ENCODE data around the gene CPM.

The CPM gene

DNA sequence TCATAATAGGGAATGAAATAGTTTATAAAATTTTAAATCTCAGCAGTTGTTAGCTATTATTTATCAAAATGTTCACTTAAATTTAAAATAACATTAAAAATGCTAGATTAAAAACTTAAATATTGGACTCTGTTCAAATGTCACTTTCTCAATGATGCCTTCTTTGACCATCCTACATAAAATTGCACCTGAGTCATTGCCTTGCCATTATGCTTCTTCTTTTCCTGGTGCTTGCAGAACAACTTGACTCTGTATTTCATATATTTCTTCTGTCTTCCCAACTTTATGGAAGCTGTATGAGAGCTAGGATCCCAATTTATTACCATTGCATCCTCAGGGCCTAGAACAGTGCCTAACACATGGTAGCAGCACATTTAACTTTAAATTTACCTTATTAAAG lies 37.3 kb upstream of the CPM start:
- TF ChIP-seq, protein P1, sequence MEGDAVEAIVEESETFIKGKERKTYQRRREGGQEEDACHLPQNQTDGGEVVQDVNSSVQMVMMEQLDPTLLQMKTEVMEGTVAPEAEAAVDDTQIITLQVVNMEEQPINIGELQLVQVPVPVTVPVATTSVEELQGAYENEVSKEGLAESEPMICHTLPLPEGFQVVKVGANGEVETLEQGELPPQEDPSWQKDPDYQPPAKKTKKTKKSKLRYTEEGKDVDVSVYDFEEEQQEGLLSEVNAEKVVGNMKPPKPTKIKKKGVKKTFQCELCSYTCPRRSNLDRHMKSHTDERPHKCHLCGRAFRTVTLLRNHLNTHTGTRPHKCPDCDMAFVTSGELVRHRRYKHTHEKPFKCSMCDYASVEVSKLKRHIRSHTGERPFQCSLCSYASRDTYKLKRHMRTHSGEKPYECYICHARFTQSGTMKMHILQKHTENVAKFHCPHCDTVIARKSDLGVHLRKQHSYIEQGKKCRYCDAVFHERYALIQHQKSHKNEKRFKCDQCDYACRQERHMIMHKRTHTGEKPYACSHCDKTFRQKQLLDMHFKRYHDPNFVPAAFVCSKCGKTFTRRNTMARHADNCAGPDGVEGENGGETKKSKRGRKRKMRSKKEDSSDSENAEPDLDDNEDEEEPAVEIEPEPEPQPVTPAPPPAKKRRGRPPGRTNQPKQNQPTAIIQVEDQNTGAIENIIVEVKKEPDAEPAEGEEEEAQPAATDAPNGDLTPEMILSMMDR (IDR thresholded peaks at IDR 0.05; ENCODE audit: insufficient read depth, low read length, missing control alignments), result no peak
- ChIA-PET CTCF (interaction anchor here (0.6 kb wide), 1 partner anchor 46 kb away, joined by 3 read pairs; no protein-coding TSS in a partner anchor), POLR2A (no interaction called here)
- no peak overlapping the region for H3K4me3 ChIP-seq (ENCODE audit: low read depth, low read length)
- DNase-seq (ENCODE audit: low read depth, low spot score), result no peak

DNA sequence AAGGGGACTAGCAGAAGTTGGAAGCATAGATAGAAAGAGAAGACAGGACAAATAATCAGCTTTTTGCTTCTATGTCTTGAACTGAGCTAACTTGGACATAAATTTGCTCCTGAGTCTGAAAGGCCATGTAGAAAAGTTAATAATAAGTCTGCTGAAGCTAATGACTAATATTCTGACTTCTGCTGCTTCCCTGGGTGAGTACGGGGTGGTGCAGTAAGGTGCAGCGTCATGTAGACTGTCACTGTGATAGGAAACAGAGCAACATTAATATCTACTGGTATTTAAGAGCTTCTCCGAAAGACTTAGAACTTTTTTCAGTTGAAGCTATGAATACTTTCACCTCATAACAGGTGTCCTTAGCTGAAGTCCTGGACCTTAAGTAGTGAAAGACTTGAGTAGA lies 34.1 kb upstream of the CPM start:
- no peak overlapping the region for H3K4me3 ChIP-seq (ENCODE audit: low read depth, low read length)
- ChIA-PET CTCF (interaction anchor here (1.5 kb wide), 1 partner anchor 103 kb away, joined by 4 read pairs; no protein-coding TSS in a partner anchor), POLR2A (no interaction called here)
- TF ChIP-seq, protein P1 (IDR thresholded peaks at IDR 0.05; ENCODE audit: insufficient read depth, low read length, missing control alignments), result no peak
- DNase-seq (ENCODE audit: low read depth, low spot score), result no peak

DNA sequence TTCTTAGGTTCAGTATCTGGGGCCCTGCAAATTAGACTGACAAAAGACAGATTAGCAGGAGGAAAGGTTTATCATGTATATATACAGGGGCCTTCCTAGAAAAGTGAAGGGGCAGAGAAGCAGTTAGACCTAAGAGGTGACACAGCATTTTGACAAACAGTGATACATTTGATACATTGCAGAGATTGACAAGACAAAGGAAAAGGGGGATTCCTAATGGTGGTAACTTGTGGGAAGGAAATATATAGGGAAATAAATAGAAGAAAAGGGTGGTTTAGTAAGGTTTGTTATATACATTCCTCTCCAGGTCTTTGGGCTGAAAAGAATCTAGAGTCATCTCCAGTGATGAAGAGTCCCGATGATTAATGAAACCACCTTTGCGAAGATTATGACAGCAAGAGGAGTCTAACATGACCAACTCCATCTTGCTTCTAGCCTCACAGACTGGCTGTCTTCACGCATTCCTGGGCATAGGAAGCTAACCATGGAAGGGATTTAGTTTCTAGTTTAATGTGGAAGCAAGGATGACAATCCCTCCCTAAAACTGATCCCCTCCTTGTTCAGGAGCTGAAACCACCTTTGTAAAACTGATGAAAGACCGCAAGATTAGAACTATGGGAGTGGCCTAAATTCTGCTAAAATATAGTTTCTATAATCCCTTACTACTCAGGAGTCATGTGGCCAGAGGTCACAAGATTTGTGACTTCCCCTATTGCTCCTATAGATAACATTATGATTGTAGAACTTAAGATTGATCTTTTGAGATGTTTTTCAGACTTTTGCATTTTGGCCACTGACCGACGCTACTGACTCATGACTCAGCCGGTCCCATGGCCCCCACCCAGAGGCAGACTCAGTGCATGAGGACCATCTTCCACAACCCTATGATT lies 31.1 kb upstream of the CPM start:
- ChIA-PET POLR2A (no interaction called here), CTCF (no interaction called here)
- DNase-seq (ENCODE audit: low read depth, low spot score), result no peak
- TF ChIP-seq, protein P1 (IDR thresholded peaks at IDR 0.05; ENCODE audit: insufficient read depth, low read length, missing control alignments), result no peak
- no peak overlapping the region for H3K4me3 ChIP-seq (ENCODE audit: low read depth, low read length)

DNA sequence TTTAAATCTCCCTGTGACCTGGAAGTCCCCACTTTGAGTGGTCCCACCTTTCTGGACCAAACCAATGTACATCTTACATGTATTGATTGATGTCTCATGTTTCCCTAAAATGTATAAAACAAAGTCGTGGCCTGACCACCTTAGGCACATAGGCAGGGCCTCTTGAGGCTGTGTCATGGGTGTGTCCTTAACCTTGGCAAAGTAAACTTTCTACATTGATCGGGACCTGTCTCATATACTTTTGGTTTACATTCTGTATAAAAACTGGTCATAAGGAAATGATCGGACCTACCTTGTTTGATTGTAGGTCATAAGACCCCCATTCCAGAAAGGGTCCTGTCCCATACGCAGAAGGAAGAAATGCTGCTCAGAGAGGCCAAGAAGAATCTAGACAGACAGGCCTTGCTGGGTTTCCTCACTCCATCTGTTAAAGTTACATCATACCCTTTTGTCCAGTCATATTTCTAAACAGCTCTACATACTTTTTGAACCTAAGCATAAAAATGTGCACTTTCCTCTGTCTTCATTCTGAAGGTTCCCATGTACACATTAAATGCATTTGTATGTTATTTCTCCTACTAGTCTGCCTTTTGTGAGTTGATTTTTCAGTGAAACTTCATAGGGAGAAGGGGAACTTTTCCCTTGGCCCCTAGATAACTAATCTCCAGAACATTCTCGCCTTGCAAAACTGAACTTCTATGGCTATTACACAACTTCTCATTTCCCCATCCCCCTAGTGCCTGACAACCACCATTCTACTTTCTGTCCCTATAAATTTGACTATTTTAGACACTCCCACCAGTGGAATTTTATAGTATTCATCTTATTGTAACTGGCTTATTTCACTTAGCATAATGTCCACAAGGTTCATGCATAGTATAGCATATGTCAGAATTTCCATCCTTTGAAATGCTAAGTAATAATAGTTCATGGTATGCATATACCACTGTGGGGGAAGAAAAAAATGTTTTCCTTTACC lies 30.2 kb upstream of the CPM start:
- ChIA-PET CTCF (no interaction called here), POLR2A (no interaction called here)
- H3K4me3 ChIP-seq (ENCODE audit: low read depth, low read length), result no peak overlapping the region

DNA sequence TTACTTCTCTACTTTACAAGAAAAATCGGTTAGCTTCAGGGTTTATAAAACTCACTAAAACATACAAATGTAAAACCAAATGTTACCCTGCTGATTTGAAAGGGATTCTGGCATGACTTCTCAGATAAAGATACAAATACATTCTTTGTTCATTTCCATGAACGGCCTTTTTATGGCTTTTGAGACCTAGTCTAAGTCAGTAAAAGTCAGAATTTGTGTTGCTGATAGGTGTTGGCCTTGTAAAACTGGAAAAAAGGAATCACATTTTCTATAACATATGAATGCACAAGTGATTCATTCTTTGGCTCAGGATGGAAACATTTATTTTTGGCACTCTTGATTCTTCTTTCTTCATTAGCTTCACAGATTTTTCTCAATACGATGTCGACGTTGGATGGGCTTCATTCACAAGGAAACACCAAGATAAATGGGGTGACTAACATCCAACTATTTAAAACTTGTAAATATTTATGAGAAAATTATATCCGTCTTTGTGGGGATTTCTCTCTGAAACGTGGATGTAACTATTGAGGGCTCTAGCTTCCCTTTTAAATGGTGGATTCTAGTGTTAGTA lies 27.0 kb upstream of the CPM start:
- TF ChIP-seq, protein P1 (IDR thresholded peaks at IDR 0.05; ENCODE audit: insufficient read depth, low read length, missing control alignments), result no peak
- DNase-seq (ENCODE audit: low read depth, low spot score), result no peak
- H3K4me3 ChIP-seq (ENCODE audit: low read depth, low read length), result no peak overlapping the region
- POLR2A ChIA-PET, result no interaction called here
- CTCF ChIA-PET, result no interaction called here

More for the DNA sequence above, 30.2 kb upstream of the CPM start:
- DNase-seq (ENCODE audit: low read depth, low spot score), result peak; percentile 7
- TF ChIP-seq, protein P1 (IDR thresholded peaks at IDR 0.05; ENCODE audit: insufficient read depth, low read length, missing control alignments), result no peak
